B cell (primary cell): ENCODE data around the gene EXOC5.

Experiments used
- CTCF ChIP-seq: fragments of 200-600 bp; IDR thresholded peaks from one replicate; pipeline ENCODE4 v1.8.0; 2022; ENCODE audit warnings: antibody characterized with exemption, mild to moderate bottlenecking
- EZH2 ChIP-seq: IDR thresholded peaks from 2 replicates; pipeline ENCODE4 v1.6.1; 2012; ENCODE audit warnings: borderline replicate concordance, low read depth, mild to moderate bottlenecking, moderate library complexity, low read length; ENCODE audit not compliant: insufficient read depth, poor library complexity, severe bottlenecking

GRCh38 chr14:57273236-57273635 is 4.5 kb upstream of the EXOC5 start:
- TF ChIP-seq CTCF (no peak), EZH2 (no peak)
